Measurements from ENCODE around the gene TMIGD2.

Gene TMIGD2

GRCh38 chr19:4272894-4273293, 29.3 kb downstream of the TMIGD2 start:
- TF ChIP-seq CTCF (IDR thresholded peaks at IDR 0.05; ENCODE audit: insufficient read depth, low read depth, low read length, missing control alignments), result no peak
- H3K4me3 ChIP-seq (ENCODE audit: low read length), result no peak overlapping the region
- no peak for DNase-seq (ENCODE audit: low read depth)

GRCh38 chr19:4268816-4269430, 33.3 kb downstream of the TMIGD2 start:
- H3K4me3 ChIP-seq (ENCODE audit: low read length), result no peak overlapping the region
- no peak for TF ChIP-seq CTCF (IDR thresholded peaks at IDR 0.05; ENCODE audit: insufficient read depth, low read depth, low read length, missing control alignments)
- DNase-seq (ENCODE audit: low read depth), result no peak

- H3K4me3 ChIP-seq (ENCODE audit: low read length), result no peak overlapping the region
- DNase-seq (ENCODE audit: low read depth), result no peak
- no peak for TF ChIP-seq CTCF (IDR thresholded peaks at IDR 0.05; ENCODE audit: insufficient read depth, low read depth, low read length, missing control alignments)
Measured at GRCh38 chr19:4267901-4268815, 34.0 kb downstream of the TMIGD2 start.

DNA sequence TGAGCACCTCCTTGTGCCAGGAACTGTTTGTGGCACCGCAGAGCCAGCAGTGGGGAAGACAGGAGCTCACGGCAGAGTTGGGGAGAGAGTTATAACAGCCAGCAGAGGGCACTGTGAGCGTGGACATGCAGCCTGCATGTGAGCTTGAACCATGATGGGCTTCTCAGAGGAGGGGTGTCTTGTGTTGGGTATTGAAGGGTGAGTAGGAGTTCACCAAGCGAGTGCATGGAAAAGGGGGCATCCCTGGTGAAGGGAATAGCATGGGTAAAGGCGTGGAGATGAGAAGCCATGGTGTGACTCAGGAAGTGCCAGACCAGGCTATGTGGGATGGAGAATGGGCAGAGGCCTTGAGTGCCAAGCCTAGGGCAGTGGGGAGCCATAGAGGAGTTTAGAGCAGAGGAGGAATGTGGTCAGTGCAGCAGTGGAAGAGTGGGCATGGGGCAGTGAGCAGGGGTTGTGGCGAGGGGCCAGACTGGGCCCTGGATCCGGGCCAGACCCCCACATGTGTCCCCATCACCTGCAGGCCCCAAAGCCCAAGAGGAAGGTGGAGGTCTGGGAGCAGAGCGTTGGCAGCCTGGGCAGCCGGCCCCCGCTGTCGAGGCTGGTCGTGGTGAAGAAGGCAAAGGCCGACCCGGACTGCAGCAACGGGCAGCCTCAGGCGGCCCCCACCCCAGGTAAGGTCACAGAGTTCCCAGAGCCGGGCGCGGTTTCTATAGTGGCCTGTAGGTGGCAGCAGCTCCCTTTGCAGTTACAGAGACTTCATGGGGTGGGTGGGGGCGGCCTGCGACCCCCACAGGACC, 34.9 kb downstream of the TMIGD2 start:
- H3K4me3 ChIP-seq (ENCODE audit: low read length), result no peak overlapping the region
- TF ChIP-seq CTCF (IDR thresholded peaks at IDR 0.05; ENCODE audit: insufficient read depth, low read depth, low read length, missing control alignments), result peak; percentile 74
- DNase-seq (ENCODE audit: low read depth), result peak; percentile 66

- no peak for DNase-seq (ENCODE audit: low read depth)
- no peak for TF ChIP-seq CTCF (IDR thresholded peaks at IDR 0.05; ENCODE audit: insufficient read depth, low read depth, low read length, missing control alignments)
- H3K4me3 ChIP-seq (ENCODE audit: low read length), result no peak overlapping the region
Measured at GRCh38 chr19:4266253-4267000, 35.8 kb downstream of the TMIGD2 start.

DNA sequence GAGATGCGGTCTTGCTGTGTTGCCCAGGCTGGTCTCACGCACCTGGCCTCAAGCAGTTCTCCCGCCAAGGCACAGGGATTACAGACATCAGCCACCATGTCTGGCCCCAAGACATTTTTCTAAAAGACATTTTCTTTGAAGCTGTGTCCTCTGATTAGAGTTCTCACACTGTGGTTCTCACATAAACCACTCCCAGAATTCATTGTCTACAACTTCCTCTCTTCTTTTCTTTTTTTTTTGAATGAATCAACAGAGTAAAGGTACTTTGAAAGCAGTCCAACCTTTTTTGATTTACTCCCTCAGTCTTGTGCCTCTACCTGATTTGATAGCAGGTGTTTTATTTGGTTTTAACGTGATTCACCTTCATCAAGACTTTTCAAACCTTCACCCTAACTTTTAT, 37.4 kb downstream of the TMIGD2 start:
- DNase-seq (ENCODE audit: low read depth), result no peak
- TF ChIP-seq CTCF (IDR thresholded peaks at IDR 0.05; ENCODE audit: insufficient read depth, low read depth, low read length, missing control alignments), result no peak
- no peak overlapping the region for H3K4me3 ChIP-seq (ENCODE audit: low read length)
